H1 (cell line): ENCODE data around the gene CSNK2B. TPM values are rescaled to one million over a fixed set of nuclear protein-coding genes. Genes with fewer than 3 reads are reported as not detected.

Experiments used
- CTCF ChIA-PET: fragments of 300-600 bp; sonication (Branson Sonifier 250); formaldehyde crosslinking; loops from one replicate; lab custom pipeline; 2021; ENCODE audit not compliant: partially characterized antibody; lab: Charles Lee
- POLR2A ChIA-PET: fragments of 300-600 bp; sonication (Branson Sonifier 250); formaldehyde crosslinking; loops from one replicate; lab custom pipeline; 2021; ENCODE audit warnings: inconsistent platforms; ENCODE audit not compliant: partially characterized antibody; lab: Charles Lee
- DNase-seq, 2 experiments: peaks; one replicate each; pipeline versions ENCODE4 v3.0.0 to v3.0.0-alpha.2; 2010 to 2022; ENCODE audit warnings: low spot score in 2 of 2, low read depth in 1 of 2, mixed read lengths in 1 of 2
- FAIRE-seq: peaks from 2 replicates; lab custom pipeline; 2011; peaks lifted over from hg19 to GRCh38; lab: Jason Lieb, UNC
- H2AFZ ChIP-seq: 2 replicates; pipeline ENCODE4 v1.8.1; 2012; ENCODE audit warnings: low read length, inconsistent platforms
- H2AK5ac ChIP-seq: 2 replicates; pipeline ENCODE4 v1.6.1; 2013; ENCODE audit warnings: low read depth, low read length
- H2BK120ac ChIP-seq: replicated peaks from 2 replicates; pipeline ENCODE3; 2013; ENCODE audit warnings: low read depth, low read length, inconsistent platforms
- H2BK12ac ChIP-seq: 2 replicates; pipeline ENCODE4 v1.6.1; 2013; ENCODE audit warnings: low read depth, low read length
- H2BK15ac ChIP-seq: 2 replicates; pipeline ENCODE4 v1.6.1; 2013; ENCODE audit warnings: low read length
- H2BK20ac ChIP-seq: 2 replicates; pipeline ENCODE4 v1.6.1; 2013; ENCODE audit warnings: low read length
- H2BK5ac ChIP-seq: 2 replicates; pipeline ENCODE4 v1.6.1; 2013; ENCODE audit warnings: low read depth, low read length
- H3K14ac ChIP-seq: 2 replicates; pipeline ENCODE4 v1.6.1; 2013; ENCODE audit warnings: inconsistent platforms; ENCODE audit not compliant: insufficient read length
- H3K18ac ChIP-seq: 2 replicates; pipeline ENCODE4 v1.6.1; 2013; ENCODE audit warnings: low read length; ENCODE audit errors: extremely low read depth
- H3K23ac ChIP-seq: 2 replicates; pipeline ENCODE4 v1.6.1; 2013; ENCODE audit warnings: inconsistent platforms; ENCODE audit not compliant: insufficient read length
- H3K23me2 ChIP-seq: 2 replicates; pipeline ENCODE4 v1.6.1; 2013; ENCODE audit warnings: low read depth, low read length
- H3K27ac ChIP-seq: 2 replicates; pipeline ENCODE4 v1.6.1; 2011; ENCODE audit warnings: low read depth, low read length, inconsistent platforms
- H3K27me3 ChIP-seq, 4 experiments: replicated peaks in 1 of 4; 1 replicate in 1 of 4; 2 replicates in 3 of 4; pipeline versions ENCODE4 v1.6.1 to v1.8.1; 2011 to 2013; ENCODE audit warnings: low read length in 3 of 4, mild to moderate bottlenecking in 3 of 4, inconsistent platforms in 2 of 4, mixed read lengths in 2 of 4, moderate library complexity in 1 of 4; ENCODE audit not compliant: control insufficient read depth in 3 of 4, insufficient read depth in 3 of 4; ENCODE audit errors: extremely low read depth in 1 of 4
- H3K36me3 ChIP-seq, 4 experiments: 2 replicates each; pipeline versions ENCODE4 v1.6.1 to v1.8.1; 2011 to 2013; ENCODE audit warnings: mild to moderate bottlenecking in 4 of 4, low read length in 3 of 4, moderate library complexity in 2 of 4, control low read depth in 1 of 4, inconsistent platforms in 1 of 4; ENCODE audit not compliant: insufficient read depth in 4 of 4, control insufficient read depth in 2 of 4
- H3K4ac ChIP-seq: replicated peaks from 2 replicates; pipeline ENCODE3; 2013; ENCODE audit warnings: low read length, low read depth, mixed read lengths, inconsistent platforms; ENCODE audit not compliant: insufficient read length
- H3K4me1 ChIP-seq, 4 experiments: replicated peaks in 1 of 4; 1 replicate in 1 of 4; 2 replicates in 3 of 4; pipeline versions ENCODE4 v1.6.1 to v1.8.1; 2011 to 2013; ENCODE audit warnings: low read length in 3 of 4, inconsistent platforms in 2 of 4, mixed read lengths in 1 of 4; ENCODE audit not compliant: insufficient read depth in 4 of 4, control insufficient read depth in 3 of 4
- H3K4me2 ChIP-seq, 2 experiments: 2 replicates each; pipeline versions ENCODE4 v1.6.1 to v1.8.1; 2011 to 2013; ENCODE audit warnings: low read depth in 2 of 2, low read length in 2 of 2, control low read depth in 1 of 2, inconsistent platforms in 1 of 2, mild to moderate bottlenecking in 1 of 2; ENCODE audit not compliant: insufficient read depth in 1 of 2
- H3K4me3 ChIP-seq, 4 experiments: fragments of 200-600, 300-600 bp in 1 of 4; sonication (generic), shearing (Covaris generic), sonication (Bioruptor Twin) in 1 of 4; 2 replicates each; pipeline versions ENCODE4 v1.5.1 to v1.8.1; 2011 to 2016; ENCODE audit warnings: low read length in 4 of 4, low read depth in 3 of 4, control low read depth in 2 of 4, inconsistent platforms in 2 of 4, mild to moderate bottlenecking in 2 of 4, mixed read lengths in 1 of 4, moderate library complexity in 1 of 4; ENCODE audit not compliant: insufficient read depth in 2 of 4; ENCODE audit errors: extremely low read depth in 1 of 4
- H3K56ac ChIP-seq: replicated peaks from 2 replicates; pipeline ENCODE3; 2013; ENCODE audit warnings: low read depth, mild to moderate bottlenecking, mixed read lengths, low read length, inconsistent platforms; ENCODE audit not compliant: insufficient read length
- H3K79me1 ChIP-seq: 2 replicates; pipeline ENCODE4 v1.6.1; 2013; ENCODE audit warnings: low read depth, low read length, control low read depth
- H3K79me2 ChIP-seq, 2 experiments: 2 replicates each; pipeline versions ENCODE4 v1.6.1 to v1.8.1; 2012 to 2013; ENCODE audit warnings: low read length in 2 of 2, mild to moderate bottlenecking in 2 of 2, inconsistent platforms in 1 of 2; ENCODE audit not compliant: insufficient read depth in 2 of 2, control insufficient read depth in 1 of 2
- H3K9ac ChIP-seq, 4 experiments: replicated peaks in 1 of 4; 1 replicate in 1 of 4; 2 replicates in 3 of 4; pipeline versions ENCODE4 v1.6.1 to v1.8.1; 2011 to 2013; ENCODE audit warnings: low read depth in 3 of 4, low read length in 3 of 4, control low read depth in 2 of 4, mild to moderate bottlenecking in 2 of 4, moderate library complexity in 2 of 4, inconsistent platforms in 1 of 4; ENCODE audit errors: extremely low read depth in 1 of 4
- H3K9me3 ChIP-seq, 2 experiments: 2 replicates each; pipeline versions ENCODE4 v1.6.1 to v1.8.1; 2012 to 2013; ENCODE audit warnings: mild to moderate bottlenecking in 2 of 2, moderate library complexity in 2 of 2, control low read depth in 1 of 2, inconsistent platforms in 1 of 2, low read depth in 1 of 2, low read length in 1 of 2, mixed read lengths in 1 of 2; ENCODE audit not compliant: insufficient read depth in 2 of 2
- H4K20me1 ChIP-seq, 2 experiments: replicated peaks in 1 of 2; 2 replicates each; pipeline versions ENCODE3 to v1.8.1; 2011 to 2013; ENCODE audit warnings: inconsistent platforms in 2 of 2, low read length in 2 of 2, mild to moderate bottlenecking in 1 of 2; ENCODE audit not compliant: insufficient read depth in 2 of 2, control insufficient read depth in 1 of 2
- H4K5ac ChIP-seq: 2 replicates; pipeline ENCODE4 v1.6.1; 2013; ENCODE audit warnings: low read length, low read depth, mixed read lengths, inconsistent platforms; ENCODE audit not compliant: insufficient read length
- H4K8ac ChIP-seq: 2 replicates; pipeline ENCODE4 v1.8.0; 2013; ENCODE audit warnings: mild to moderate bottlenecking, moderate library complexity, low read length, inconsistent platforms; ENCODE audit not compliant: insufficient read depth; ENCODE audit errors: extremely low read depth
- H4K91ac ChIP-seq: replicated peaks from 2 replicates; pipeline ENCODE3; 2013; ENCODE audit warnings: low read length, mixed read lengths, inconsistent platforms; ENCODE audit not compliant: insufficient read length
- RAD21 ChIP-seq, 2 experiments: IDR thresholded peaks in 1 of 2; conservative IDR thresholded peaks in 1 of 2; 2 replicates each; pipeline ENCODE4 v1.6.1; 2011; ENCODE audit warnings: low read depth in 2 of 2, low read length in 2 of 2, improper control_type of control experiment in 1 of 2, inconsistent platforms in 1 of 2, mild to moderate bottlenecking in 1 of 2, moderate library complexity in 1 of 2
- SAP30 ChIP-seq: fragments of 300-600 bp; sonication (generic); IDR thresholded peaks from 2 replicates; pipeline ENCODE4 v1.7.1; 2012; ENCODE audit warnings: low read length, moderate library complexity, mild to moderate bottlenecking, inconsistent platforms; ENCODE audit not compliant: insufficient read depth, insufficient replicate concordance
- WGBS, 2 experiments: shearing (Covaris generic) in 1 of 2; methylation state at CpG; one replicate each; pipeline versions ENCODE4 v1.1.6 to v1.1.7; 2013 to 2015; ENCODE audit warnings: low lambda C conversion rate in 2 of 2, mixed read lengths in 2 of 2, inconsistent platforms in 1 of 2, low coverage in 1 of 2, missing lambda C conversion rate in 1 of 2; ENCODE audit not compliant: insufficient replicate concordance in 2 of 2, insufficient coverage in 1 of 2, insufficient read length in 1 of 2; ENCODE audit errors: extremely low coverage in 1 of 2, missing lambda C conversion rate in 1 of 2; 5-methylcytosine and 5-hydroxymethylcytosine counted together
- polyA plus RNA-seq, 7 experiments: library from polyadenylated mRNA; depleted of rRNA in 3 of 7; stranded (reverse) in 5 of 7; unstranded in 2 of 7; fragments of >200 nt in 5 of 7; fragments of 200-250 nt in 2 of 7; gene quantifications; 1 replicate in 5 of 7; 2 replicates in 1 of 7; 4 replicates in 1 of 7; pipeline versions ENCODE4 v1.2.1 to v1.2.3, GENCODE V29; 2011 to 2013; ENCODE audit warnings: missing spikeins in 2 of 7, mixed read lengths in 2 of 7
- total RNA-seq: library from RNA; stranded (reverse); fragmentation: NEBNext Ultra II Directional; extraction: Animal tissue kit (Norgen Biotek cat#: 25700); gene quantifications from 2 replicates; pipeline ENCODE4 v1.2.1, GENCODE V29; 2021
- TF ChIP-seq, protein P1 (sequence below), 3 experiments: IDR thresholded peaks; 1 replicate in 2 of 3; 2 replicates in 1 of 3; pipeline versions ENCODE4 v1.5.1 to v1.6.1; 2011; ENCODE audit warnings: low read length in 3 of 3, mild to moderate bottlenecking in 3 of 3, inconsistent platforms in 2 of 3, low read depth in 1 of 3, moderate library complexity in 1 of 3; ENCODE audit not compliant: insufficient read depth in 1 of 3; ENCODE audit errors: control extremely low read depth in 1 of 3

The CSNK2B gene
- total and polyA plus RNA-seq, 2 of the 8 experiments (the other 6 are each of a cell fraction or from before 2014, with no cell fraction given): 169 to 208 TPM

- Histone ChIP-seq H3K79me2 (no peaks in the 10 kb centered on the region), H4K20me1 (no peaks in the 10 kb centered on the region), H3K56ac (no peak overlapping the region), H3K23ac (no peak overlapping the region), H3K4me2 (no peak overlapping the region), H2AFZ (no peak overlapping the region), H4K91ac (no peak overlapping the region), H3K18ac (no peak overlapping the region), H3K27me3 (no peaks in the 10 kb centered on the region; a peak in 1 of 7 replicates), H2BK12ac (no peak overlapping the region), H3K79me1 (no peaks in the 10 kb centered on the region), H3K4me1 (peaks cover 0 to 1% (median 0%) of the 10 kb centered on the region in 4 experiments; a peak in 2 of 7 replicates), H2BK20ac (no peak overlapping the region), H2BK120ac (no peak overlapping the region), H4K5ac (no peak overlapping the region), H3K4me3 (no peak overlapping the region), H2BK5ac (no peak overlapping the region), H2BK15ac (no peak overlapping the region), H4K8ac (no peak overlapping the region), H3K9me3 (no peaks in the 10 kb centered on the region), H3K27ac (no peak overlapping the region), H3K36me3 (peaks cover 3 to 26% (median 17%) of the 10 kb centered on the region in 4 experiments; a peak in 5 of 8 replicates), H3K4ac (no peak overlapping the region), H3K9ac (no peak overlapping the region), H3K23me2 (no peaks in the 10 kb centered on the region), H3K14ac (no peak overlapping the region), H2AK5ac (no peak overlapping the region)
- DNase-seq: peak in 1 of 2 experiments; percentile 81
- POLR2A ChIA-PET: interaction anchor here (0.8 to 6.6 kb wide), 7 partner anchors 10 to 75 kb away, joined by 3 to 33 read pairs (median 6); partner anchors contain the start of genes ABHD16A, BAG6, CLIC1 and GPANK1
- CTCF ChIA-PET: interaction anchor here (0.6 to 5.8 kb wide), 43 partner anchors 8 to 234 kb away, joined by 3 to 26 read pairs (median 4); partner anchors contain the start of genes ABHD16A, C6orf47, CSNK2B and DDAH2
- 80% methylated on average over 11 of the region's 11 CpGs; no CpG with 5 or more reads in 1 of the 2 experiments for WGBS, 2 experiments
- no peak for FAIRE-seq
- TF ChIP-seq, protein P1, sequence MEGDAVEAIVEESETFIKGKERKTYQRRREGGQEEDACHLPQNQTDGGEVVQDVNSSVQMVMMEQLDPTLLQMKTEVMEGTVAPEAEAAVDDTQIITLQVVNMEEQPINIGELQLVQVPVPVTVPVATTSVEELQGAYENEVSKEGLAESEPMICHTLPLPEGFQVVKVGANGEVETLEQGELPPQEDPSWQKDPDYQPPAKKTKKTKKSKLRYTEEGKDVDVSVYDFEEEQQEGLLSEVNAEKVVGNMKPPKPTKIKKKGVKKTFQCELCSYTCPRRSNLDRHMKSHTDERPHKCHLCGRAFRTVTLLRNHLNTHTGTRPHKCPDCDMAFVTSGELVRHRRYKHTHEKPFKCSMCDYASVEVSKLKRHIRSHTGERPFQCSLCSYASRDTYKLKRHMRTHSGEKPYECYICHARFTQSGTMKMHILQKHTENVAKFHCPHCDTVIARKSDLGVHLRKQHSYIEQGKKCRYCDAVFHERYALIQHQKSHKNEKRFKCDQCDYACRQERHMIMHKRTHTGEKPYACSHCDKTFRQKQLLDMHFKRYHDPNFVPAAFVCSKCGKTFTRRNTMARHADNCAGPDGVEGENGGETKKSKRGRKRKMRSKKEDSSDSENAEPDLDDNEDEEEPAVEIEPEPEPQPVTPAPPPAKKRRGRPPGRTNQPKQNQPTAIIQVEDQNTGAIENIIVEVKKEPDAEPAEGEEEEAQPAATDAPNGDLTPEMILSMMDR (IDR thresholded peaks at IDR 0.05; ENCODE audit: control extremely low read depth in 1 of 3, insufficient read depth in 1 of 3, low read depth in 1 of 3, low read length in 3 of 3): peak; percentile 58 to 88 (median 83)
- TF ChIP-seq RAD21 (IDR thresholded peaks at IDR 0.05 in 1 of 2, conservative IDR thresholded peaks at IDR 0.05 in 1 of 2; ENCODE audit: low read depth in 2 of 2, low read length in 2 of 2) (peak; percentile 50 to 61), SAP30 (no peak)
Observed at GRCh38 chr6:31689249-31690110, 23.6 kb downstream of the CSNK2B start.
